IMR-90 (cell line): ENCODE results near the gene OTC. TPM values are rescaled to one million over a fixed set of nuclear protein-coding genes. Genes with fewer than 3 reads are reported as not detected.

Experiments used
- ATAC-seq: fragments of 200-7000 bp; cut with Tn5 transposase; 2 replicates; pipeline ENCODE4 v1.9.1; 2020; ENCODE audit warnings: low read depth, mild to moderate bottlenecking, moderate library complexity
- BruUV-seq: library from RNA; stranded (reverse); fragments of 400-500 nt; replicated peaks from 2 replicates; lab custom pipeline; 2021; lab: Mats Ljungman, UMichigan
- CTCF ChIA-PET: fragments of 300-600 bp; formaldehyde crosslinking; extraction: SDS; loops from one replicate; lab custom pipeline; 2021; ENCODE audit warnings: antibody characterized with exemption; lab: Yijun Ruan, JAX
- POLR2A ChIA-PET: fragments of 300-600 bp; sonication (Branson Sonifier 250); formaldehyde crosslinking; loops from one replicate; lab custom pipeline; 2022; ENCODE audit warnings: antibody characterized with exemption; ENCODE audit not compliant: unreplicated experiment; lab: Charles Lee
- DNase-seq: peaks from one replicate; pipeline ENCODE4 v3.0.0; 2013
- H2AFZ ChIP-seq: replicated peaks from 2 replicates; pipeline ENCODE3; 2013; ENCODE audit warnings: low read length, mild to moderate bottlenecking; ENCODE audit not compliant: poor library complexity
- H2AK5ac ChIP-seq: 2 replicates; pipeline ENCODE4 v1.6.1; 2013; ENCODE audit warnings: low read depth, low read length, inconsistent platforms
- H2AK9ac ChIP-seq: replicated peaks from 2 replicates; pipeline ENCODE3; 2013; ENCODE audit warnings: mild to moderate bottlenecking, low read depth, low read length, moderate library complexity; ENCODE audit not compliant: poor library complexity
- H2BK120ac ChIP-seq: 2 replicates; pipeline ENCODE4 v1.6.1; 2013; ENCODE audit warnings: low read depth, low read length, inconsistent platforms
- H2BK15ac ChIP-seq: 3 replicates; pipeline ENCODE4 v1.6.1; 2013; ENCODE audit warnings: low read depth, low read length, inconsistent platforms
- H2BK20ac ChIP-seq: 2 replicates; pipeline ENCODE4 v1.6.1; 2013; ENCODE audit warnings: low read depth, mild to moderate bottlenecking, inconsistent platforms, low read length, moderate library complexity
- H2BK5ac ChIP-seq: 2 replicates; pipeline ENCODE4 v1.6.1; 2013; ENCODE audit warnings: mild to moderate bottlenecking, low read depth, low read length, inconsistent platforms; ENCODE audit not compliant: poor library complexity, severe bottlenecking
- H3K14ac ChIP-seq: replicated peaks from 2 replicates; pipeline ENCODE4 v1.6.1; 2013; ENCODE audit warnings: low read depth, low read length, inconsistent platforms
- H3K18ac ChIP-seq: 2 replicates; pipeline ENCODE4 v1.6.1; 2013; ENCODE audit warnings: low read depth, low read length, control low read depth
- H3K23ac ChIP-seq: 2 replicates; pipeline ENCODE4 v1.6.1; 2013; ENCODE audit warnings: low read depth, low read length, inconsistent platforms
- H3K27ac ChIP-seq: 2 replicates; pipeline ENCODE4 v1.5.1; 2013; ENCODE audit warnings: mild to moderate bottlenecking, control low read depth, low read length; ENCODE audit not compliant: insufficient read depth
- H3K27me3 ChIP-seq: 2 replicates; pipeline ENCODE4 v1.6.1; 2013; ENCODE audit warnings: low read length; ENCODE audit not compliant: control insufficient read depth, insufficient read depth
- H3K36me3 ChIP-seq: 2 replicates; pipeline ENCODE4 v1.6.1; 2013; ENCODE audit warnings: low read length, mixed read lengths; ENCODE audit not compliant: control insufficient read depth, insufficient read depth
- H3K4ac ChIP-seq: 2 replicates; pipeline ENCODE4 v1.6.1; 2013; ENCODE audit warnings: low read depth, low read length, inconsistent platforms
- H3K4me1 ChIP-seq: 2 replicates; pipeline ENCODE4 v1.6.1; 2013; ENCODE audit warnings: low read length, mixed read lengths; ENCODE audit not compliant: control insufficient read depth, insufficient read depth
- H3K4me2 ChIP-seq: 2 replicates; pipeline ENCODE4 v1.6.1; 2013; ENCODE audit warnings: low read depth, mild to moderate bottlenecking, control low read depth, low read length, moderate library complexity
- H3K4me3 ChIP-seq: 2 replicates; pipeline ENCODE4 v1.5.1; 2013; ENCODE audit warnings: low read depth, mild to moderate bottlenecking, control low read depth, low read length, moderate library complexity; ENCODE audit not compliant: insufficient read depth
- H3K56ac ChIP-seq: 2 replicates; pipeline ENCODE4 v1.6.1; 2013; ENCODE audit warnings: low read length, inconsistent platforms; ENCODE audit not compliant: insufficient read depth; ENCODE audit errors: extremely low read depth
- H3K79me1 ChIP-seq, 2 experiments: 2 replicates each; pipeline ENCODE4 v1.6.1; 2013; ENCODE audit warnings: low read length in 2 of 2, inconsistent platforms in 1 of 2, low read depth in 1 of 2
- H3K9ac ChIP-seq: 2 replicates; pipeline ENCODE4 v1.6.1; 2013; ENCODE audit warnings: low read depth, low read length, control low read depth
- H3K9me1 ChIP-seq: 2 replicates; pipeline ENCODE4 v1.6.1; 2013; ENCODE audit warnings: low read length, inconsistent platforms; ENCODE audit not compliant: insufficient read depth
- H3K9me3 ChIP-seq: 2 replicates; pipeline ENCODE4 v1.6.1; 2013; ENCODE audit warnings: low read length; ENCODE audit not compliant: control insufficient read depth, insufficient read depth
- H4K20me1 ChIP-seq: 2 replicates; pipeline ENCODE4 v1.6.1; 2013; ENCODE audit warnings: low read length, inconsistent platforms; ENCODE audit not compliant: insufficient read depth
- H4K5ac ChIP-seq: 2 replicates; pipeline ENCODE4 v1.6.1; 2013; ENCODE audit warnings: mild to moderate bottlenecking, low read depth, low read length, control low read depth
- H4K8ac ChIP-seq, 2 experiments: 2 replicates each; pipeline ENCODE4 v1.6.1; 2013; ENCODE audit warnings: low read depth in 2 of 2, low read length in 2 of 2, control low read depth in 1 of 2, inconsistent platforms in 1 of 2
- H4K91ac ChIP-seq: 2 replicates; pipeline ENCODE4 v1.6.1; 2013; ENCODE audit warnings: low read depth, low read length, inconsistent platforms; ENCODE audit not compliant: insufficient read depth
- BHLHE40 ChIP-seq: fragments of 150-350 bp; IDR thresholded peaks from 2 replicates; pipeline ENCODE4 v1.6.1; 2016; ENCODE audit warnings: mild to moderate bottlenecking, low read depth, low read length
- CEBPB ChIP-seq: IDR thresholded peaks from 2 replicates; pipeline ENCODE4 v1.6.1; 2012; ENCODE audit warnings: low read depth, low read length, improper control_type of control experiment
- CHD1 ChIP-seq: IDR thresholded peaks from 2 replicates; pipeline ENCODE4 v1.6.1; 2012; ENCODE audit warnings: low read depth, low read length, improper control_type of control experiment
- ELK1 ChIP-seq: fragments of 150-350 bp; IDR thresholded peaks from 2 replicates; pipeline ENCODE4 v1.6.1; 2016; ENCODE audit warnings: low read depth, mild to moderate bottlenecking, low read length, moderate library complexity, borderline replicate concordance
- FOS ChIP-seq: fragments of 150-350 bp; IDR thresholded peaks from 2 replicates; pipeline ENCODE4 v1.6.1; 2016; ENCODE audit warnings: low read depth, low read length
- MAFK ChIP-seq: IDR thresholded peaks from 2 replicates; pipeline ENCODE4 v1.6.1; 2012; ENCODE audit warnings: low read depth, low read length, improper control_type of control experiment
- MAZ ChIP-seq: IDR thresholded peaks from 2 replicates; pipeline ENCODE4 v1.6.1; 2012; ENCODE audit warnings: low read depth, mild to moderate bottlenecking, low read length, improper control_type of control experiment, moderate library complexity, borderline replicate concordance
- MXI1 ChIP-seq: IDR thresholded peaks from 2 replicates; pipeline ENCODE4 v1.6.1; 2012; ENCODE audit warnings: low read depth, mild to moderate bottlenecking, low read length, moderate library complexity, borderline replicate concordance
- NFE2L2 ChIP-seq: fragments of 150-350 bp; IDR thresholded peaks from 2 replicates; pipeline ENCODE4 v1.6.1; 2016; ENCODE audit warnings: low read depth, mild to moderate bottlenecking, low read length
- POLR2A ChIP-seq: IDR thresholded peaks from 2 replicates; pipeline ENCODE4 v1.6.1; 2012; ENCODE audit warnings: mild to moderate bottlenecking, low read depth, low read length
- RAD21 ChIP-seq: IDR thresholded peaks from 2 replicates; pipeline ENCODE4 v1.6.1; 2012; ENCODE audit warnings: low read length, improper control_type of control experiment
- RCOR1 ChIP-seq: IDR thresholded peaks from 2 replicates; pipeline ENCODE4 v1.6.1; 2012; ENCODE audit warnings: mild to moderate bottlenecking, low read length, improper control_type of control experiment; ENCODE audit not compliant: insufficient replicate concordance
- RFX5 ChIP-seq: IDR thresholded peaks from 2 replicates; pipeline ENCODE4 v1.8.0; 2012; ENCODE audit warnings: low read depth, mild to moderate bottlenecking, low read length, moderate library complexity
- SMC3 ChIP-seq: fragments of 150-350 bp; IDR thresholded peaks from 2 replicates; pipeline ENCODE4 v1.6.1; 2016; ENCODE audit warnings: low read depth, mild to moderate bottlenecking, antibody characterized with exemption, low read length, moderate library complexity
- USF2 ChIP-seq: fragments of 150-350 bp; IDR thresholded peaks from 2 replicates; pipeline ENCODE4 v1.6.1; 2017; ENCODE audit warnings: mild to moderate bottlenecking, antibody characterized with exemption, low read length, low read depth
- WGBS, 2 experiments: methylation state at CpG; one replicate each; pipeline versions ENCODE4 v1.1.5 to v1.1.7; 2013; ENCODE audit warnings: missing lambda C conversion rate in 2 of 2; ENCODE audit not compliant: insufficient read length in 1 of 2; ENCODE audit errors: extremely low coverage in 2 of 2; 5-methylcytosine and 5-hydroxymethylcytosine counted together
- dilution Hi-C: fragments of 300-500 bp; cut with HindIII; formaldehyde crosslinking; loops from one replicate; pipeline ENCODE4 v1.14.3; 2018; ENCODE audit warnings: low sequenced_read_pairs; ENCODE audit not compliant: unreplicated experiment
- in situ Hi-C: fragments of 300-500 bp; cut with MboI; formaldehyde crosslinking; loops from 3 replicates; pipeline ENCODE4 v1.14.3; 2019; ENCODE audit warnings: low sequenced_read_pairs, inconsistent platforms, mixed read lengths
- intact Hi-C: fragments of 100-400 bp; cut with micrococcal nuclease; formaldehyde crosslinking; loops from 2 replicates; pipeline ENCODE4 v1.10.0; 2022
- polyA plus RNA-seq, 3 experiments: library from polyadenylated mRNA; depleted of rRNA; stranded (reverse); fragments of >200 nt; gene quantifications; 2 replicates each; pipeline ENCODE4 v1.2.3, GENCODE V29; 2012; ENCODE audit warnings: low replicate concordance in 1 of 3
- total RNA-seq: library from RNA; depleted of rRNA; stranded (reverse); fragments of >200 nt; gene quantifications from 2 replicates; pipeline ENCODE4 v1.2.3, GENCODE V29; 2012
- TF ChIP-seq, protein P1 (sequence below): conservative IDR thresholded peaks from 2 replicates; pipeline ENCODE4 v1.5.1; 2012; ENCODE audit warnings: mild to moderate bottlenecking, low read depth, low read length, improper control_type of control experiment

OTC gene
- total and polyA plus RNA-seq, 2 of the 4 experiments (the other 2 are of a cell fraction), result not detected

GRCh38 chrX:38318196-38318595, 34.2 kb upstream of the OTC start:
- Histone ChIP-seq H4K5ac (no peak overlapping the region), H4K8ac (no peak overlapping the region), H2BK20ac (no peak overlapping the region), H3K4ac (no peak overlapping the region), H2BK15ac (no peak overlapping the region), H3K56ac (no peak overlapping the region), H3K9ac (no peak overlapping the region; the same call in 1 of the 2 replicates), H3K9me1 (no peaks in the 10 kb centered on the region), H3K27ac (no peak overlapping the region), H3K9me3 (no peaks in the 10 kb centered on the region), H2BK5ac (no peak overlapping the region), H3K79me1 (no peaks in the 10 kb centered on the region), H2BK120ac (no peak overlapping the region), H4K91ac (no peak overlapping the region), H3K27me3 (no peaks in the 10 kb centered on the region), H3K4me3 (no peak overlapping the region), H2AK5ac (no peak overlapping the region), H2AK9ac (no peak overlapping the region), H3K14ac (no peak overlapping the region), H3K18ac (no peak overlapping the region), H3K4me2 (no peak overlapping the region), H3K4me1 (no peaks in the 10 kb centered on the region), H4K20me1 (no peaks in the 10 kb centered on the region), H3K23ac (no peak overlapping the region), H3K36me3 (no peaks in the 10 kb centered on the region), H2AFZ (no peak overlapping the region)
- in situ Hi-C loops (no loop called here), intact Hi-C loops (no loop called here), dilution Hi-C loops (no loop called here)
- no peak for DNase-seq
- TF ChIP-seq USF2, result no peak
- no peak for TF ChIP-seq MXI1
- TF ChIP-seq CHD1, result no peak
- TF ChIP-seq RAD21, result no peak
- no peak for TF ChIP-seq RCOR1
- TF ChIP-seq FOS, result no peak
- no peak for TF ChIP-seq POLR2A
- no peak for TF ChIP-seq SMC3
- TF ChIP-seq MAZ, result no peak
- TF ChIP-seq, protein P1, sequence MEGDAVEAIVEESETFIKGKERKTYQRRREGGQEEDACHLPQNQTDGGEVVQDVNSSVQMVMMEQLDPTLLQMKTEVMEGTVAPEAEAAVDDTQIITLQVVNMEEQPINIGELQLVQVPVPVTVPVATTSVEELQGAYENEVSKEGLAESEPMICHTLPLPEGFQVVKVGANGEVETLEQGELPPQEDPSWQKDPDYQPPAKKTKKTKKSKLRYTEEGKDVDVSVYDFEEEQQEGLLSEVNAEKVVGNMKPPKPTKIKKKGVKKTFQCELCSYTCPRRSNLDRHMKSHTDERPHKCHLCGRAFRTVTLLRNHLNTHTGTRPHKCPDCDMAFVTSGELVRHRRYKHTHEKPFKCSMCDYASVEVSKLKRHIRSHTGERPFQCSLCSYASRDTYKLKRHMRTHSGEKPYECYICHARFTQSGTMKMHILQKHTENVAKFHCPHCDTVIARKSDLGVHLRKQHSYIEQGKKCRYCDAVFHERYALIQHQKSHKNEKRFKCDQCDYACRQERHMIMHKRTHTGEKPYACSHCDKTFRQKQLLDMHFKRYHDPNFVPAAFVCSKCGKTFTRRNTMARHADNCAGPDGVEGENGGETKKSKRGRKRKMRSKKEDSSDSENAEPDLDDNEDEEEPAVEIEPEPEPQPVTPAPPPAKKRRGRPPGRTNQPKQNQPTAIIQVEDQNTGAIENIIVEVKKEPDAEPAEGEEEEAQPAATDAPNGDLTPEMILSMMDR, result no peak
- TF ChIP-seq ELK1, result no peak
- TF ChIP-seq CEBPB, result no peak
- no peak for TF ChIP-seq RFX5
- no peak for TF ChIP-seq NFE2L2
- TF ChIP-seq BHLHE40, result no peak
- no peak for TF ChIP-seq MAFK
- no TSS peak for BruUV-seq
- ChIA-PET CTCF (interaction anchor here (0.8 kb wide), 1 partner anchor 9 kb away, joined by 3 read pairs; the partner anchor contains the start of gene RPGR), POLR2A (no interaction called here)
- ATAC-seq, result no peak
- 60% methylated on average over 1 of the region's 3 CpGs; no CpG with 5 or more reads in 1 of the 2 experiments for WGBS, 2 experiments
